Measurements from ENCODE around the gene CERCAM.

The CERCAM gene

DNA sequence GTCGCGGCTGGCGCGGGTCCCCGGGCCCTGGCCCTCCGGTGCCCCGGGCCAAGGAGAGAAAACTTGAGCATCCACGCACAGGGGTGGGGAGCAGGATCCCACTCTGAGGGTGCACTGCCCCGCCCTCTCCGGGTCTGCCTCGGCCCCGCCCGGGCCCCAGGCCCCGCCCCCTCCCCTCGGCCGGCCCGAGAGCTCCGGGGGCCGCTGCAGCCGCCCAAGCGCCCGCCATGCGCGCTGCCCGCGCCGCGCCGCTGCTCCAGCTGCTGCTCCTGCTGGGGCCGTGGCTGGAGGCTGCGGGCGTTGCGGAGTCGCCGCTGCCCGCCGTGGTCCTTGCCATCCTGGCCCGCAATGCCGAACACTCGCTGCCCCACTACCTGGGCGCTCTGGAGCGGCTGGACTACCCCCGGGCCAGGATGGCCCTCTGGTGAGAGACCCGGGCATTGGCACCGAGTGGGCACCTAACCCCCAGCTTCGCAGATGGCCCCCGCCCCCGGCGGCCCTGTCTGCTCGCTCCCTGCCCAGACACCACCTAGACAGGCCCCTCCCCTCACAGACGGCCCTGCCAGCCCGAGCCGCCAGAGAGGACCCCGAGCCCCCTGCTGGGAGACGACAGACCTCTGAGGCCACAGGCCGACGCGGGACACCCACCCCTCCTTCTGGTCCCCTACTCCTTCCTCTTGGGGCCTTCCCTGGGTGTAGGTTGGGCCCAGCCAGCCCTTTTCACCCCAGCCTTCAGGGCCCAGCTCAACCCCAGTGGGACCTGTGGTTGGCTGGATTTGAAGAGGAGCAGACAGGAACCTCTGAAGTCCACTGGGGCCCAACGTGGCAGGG, at the start of gene CERCAM:
Gene CERCAM, plus strand, starts transcription at position 207 of the 831 bp plus-strand sequence. Its CDS starts 21 bp downstream, at position 228.
- H3K4me3 Mint-ChIP-seq: peak within 1 kb of the TSS; percentile 76
- no peaks in the 10 kb centered on the region for H3K9me3 Mint-ChIP-seq
- H3K4me1 Mint-ChIP-seq (ENCODE audit: low read depth): peaks cover 12% of the 10 kb centered on the region
- peaks cover 29% of the 10 kb centered on the region for H3K27me3 Mint-ChIP-seq
- H3K27ac Mint-ChIP-seq: peak within 1 kb of the TSS; percentile 55
- no peaks in the 10 kb centered on the region for H3K36me3 Mint-ChIP-seq (ENCODE audit: low read depth)
- DNase-seq: peak; percentile 77

- H3K36me3 Mint-ChIP-seq (ENCODE audit: low read depth): peaks cover 50% of the 10 kb centered on the region
- DNase-seq: no peak
- peak overlapping the region; percentile 97 for H3K27ac Mint-ChIP-seq
- H3K4me3 Mint-ChIP-seq: peak overlapping the region; percentile 99
- H3K4me1 Mint-ChIP-seq (ENCODE audit: low read depth): peaks cover 35% of the 10 kb centered on the region
- H3K9me3 Mint-ChIP-seq: no peaks in the 10 kb centered on the region
- H3K27me3 Mint-ChIP-seq: no peaks in the 10 kb centered on the region
Observed at GRCh38 chr9:128371630-128372117, 49.0 kb upstream of the CERCAM start.

DNA sequence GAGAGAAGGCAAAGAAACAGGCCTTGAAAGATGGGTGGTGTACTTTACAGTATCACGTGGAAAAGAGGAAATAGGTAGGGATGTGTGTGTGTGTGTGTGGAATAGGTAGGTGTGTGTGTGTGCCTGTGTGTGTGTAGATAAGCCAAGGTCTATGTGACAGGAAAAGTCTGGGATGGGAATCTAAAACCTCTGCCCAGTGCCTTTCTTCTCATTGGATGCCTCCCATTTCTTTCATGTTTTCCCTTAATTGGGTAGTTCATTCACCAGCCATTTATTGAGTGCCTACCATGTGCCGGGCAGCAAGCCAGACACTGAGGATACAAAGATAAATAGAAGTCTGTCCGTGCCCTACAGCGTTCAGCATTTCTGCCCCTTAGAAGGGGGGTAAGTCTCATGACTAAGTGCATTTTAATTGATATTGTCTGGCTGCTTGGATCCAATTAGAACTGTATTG, 48.4 kb upstream of the CERCAM start:
- no peak for DNase-seq
- Mint-ChIP-seq H3K4me3 (peak overlapping the region; percentile 99), H3K4me1 (ENCODE audit: low read depth) (peaks cover 35% of the 10 kb centered on the region), H3K27ac (peak overlapping the region; percentile 97), H3K9me3 (no peaks in the 10 kb centered on the region), H3K36me3 (ENCODE audit: low read depth) (peaks cover 55% of the 10 kb centered on the region), H3K27me3 (no peaks in the 10 kb centered on the region)

- H3K4me1 Mint-ChIP-seq (ENCODE audit: low read depth): peaks cover 35% of the 10 kb centered on the region
- H3K4me3 Mint-ChIP-seq: peak overlapping the region; percentile 99
- peak overlapping the region; percentile 97 for H3K27ac Mint-ChIP-seq
- no peaks in the 10 kb centered on the region for H3K27me3 Mint-ChIP-seq
- H3K9me3 Mint-ChIP-seq: no peaks in the 10 kb centered on the region
- H3K36me3 Mint-ChIP-seq (ENCODE audit: low read depth): peaks cover 59% of the 10 kb centered on the region
- no peak for DNase-seq
Observed at GRCh38 chr9:128372784-128373183, 47.9 kb upstream of the CERCAM start.

DNA sequence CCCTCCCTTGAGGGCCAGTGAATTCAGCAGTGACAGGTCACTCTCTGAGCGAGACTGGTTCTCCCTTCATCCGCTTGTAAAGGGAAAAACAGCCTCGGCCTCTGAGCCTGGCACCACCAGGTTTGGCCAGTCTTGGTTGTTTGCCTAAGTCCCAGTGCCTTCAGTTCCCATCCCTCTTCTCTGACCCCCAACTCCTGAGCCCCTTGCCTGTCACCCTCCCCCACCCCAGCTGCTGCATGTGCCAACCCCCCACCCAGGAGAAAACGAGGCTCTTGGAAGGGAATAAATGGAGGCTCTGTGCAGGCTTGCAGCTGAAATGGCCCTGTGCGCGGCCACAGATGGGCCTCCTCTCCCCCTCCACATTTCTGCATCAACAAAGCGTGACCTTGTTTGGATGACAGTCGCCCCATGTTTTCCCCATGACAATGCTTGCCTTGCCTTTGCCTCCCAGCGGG, 46.4 kb upstream of the CERCAM start:
- H3K27ac Mint-ChIP-seq: no peak overlapping the region
- H3K9me3 Mint-ChIP-seq: no peaks in the 10 kb centered on the region

DNA sequence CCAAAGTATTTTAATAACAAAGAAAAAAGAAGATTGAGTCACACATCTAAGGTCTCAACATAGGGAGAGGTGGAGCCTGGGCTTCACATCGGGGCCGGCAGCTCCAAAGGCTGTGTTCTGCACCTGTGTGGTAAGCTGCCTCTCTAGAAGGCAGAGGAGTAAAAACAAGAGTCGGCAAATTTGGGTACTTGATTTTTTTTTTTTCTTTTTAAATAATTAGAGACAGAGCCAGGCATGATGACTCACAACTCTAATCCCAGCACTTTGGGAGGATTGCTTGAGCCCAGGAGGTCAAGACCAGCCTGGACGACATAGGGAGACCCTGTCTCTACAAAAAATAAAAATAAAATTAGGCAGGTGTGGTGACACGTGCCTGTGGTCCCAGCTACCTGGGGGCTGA, 44.8 kb upstream of the CERCAM start:
- no peaks in the 10 kb centered on the region for H3K9me3 Mint-ChIP-seq
- no peak overlapping the region for H3K4me3 Mint-ChIP-seq
- H3K27ac Mint-ChIP-seq: no peak overlapping the region
- no peaks in the 10 kb centered on the region for H3K27me3 Mint-ChIP-seq
- no peak for DNase-seq
- peaks cover 28% of the 10 kb centered on the region for H3K4me1 Mint-ChIP-seq (ENCODE audit: low read depth)
- H3K36me3 Mint-ChIP-seq (ENCODE audit: low read depth): peaks cover 79% of the 10 kb centered on the region

More for the DNA sequence above, 46.4 kb upstream of the CERCAM start:
- Mint-ChIP-seq H3K4me3 (no peak overlapping the region), H3K36me3 (ENCODE audit: low read depth) (peaks cover 72% of the 10 kb centered on the region), H3K27me3 (no peaks in the 10 kb centered on the region), H3K4me1 (ENCODE audit: low read depth) (peaks cover 35% of the 10 kb centered on the region)
- no peak for DNase-seq

DNA sequence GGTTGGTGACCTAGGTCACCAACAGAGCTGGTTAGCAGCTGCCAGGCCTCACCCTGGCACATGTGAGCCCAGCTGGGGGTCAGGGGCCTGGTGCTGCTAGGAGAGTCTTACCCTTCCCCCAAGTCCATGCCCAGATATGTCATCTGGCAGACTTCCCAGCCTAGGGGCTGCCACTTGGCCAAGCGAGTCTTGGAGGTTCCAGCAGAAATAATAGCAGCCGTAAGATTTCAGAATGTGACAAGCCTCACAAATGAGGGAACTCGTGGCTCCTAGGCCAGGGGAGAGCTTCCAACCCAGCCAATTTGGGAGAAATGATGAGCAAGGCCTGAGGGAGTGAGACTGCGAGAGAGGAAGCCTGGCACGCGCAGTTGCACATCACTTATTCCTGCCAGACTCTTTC, 38.4 kb upstream of the CERCAM start:
- Mint-ChIP-seq H3K27ac (no peak overlapping the region), H3K27me3 (no peaks in the 10 kb centered on the region), H3K36me3 (ENCODE audit: low read depth) (peaks cover 82% of the 10 kb centered on the region), H3K4me3 (no peak overlapping the region), H3K4me1 (ENCODE audit: low read depth) (no peaks in the 10 kb centered on the region), H3K9me3 (no peaks in the 10 kb centered on the region)
- DNase-seq: no peak

DNA sequence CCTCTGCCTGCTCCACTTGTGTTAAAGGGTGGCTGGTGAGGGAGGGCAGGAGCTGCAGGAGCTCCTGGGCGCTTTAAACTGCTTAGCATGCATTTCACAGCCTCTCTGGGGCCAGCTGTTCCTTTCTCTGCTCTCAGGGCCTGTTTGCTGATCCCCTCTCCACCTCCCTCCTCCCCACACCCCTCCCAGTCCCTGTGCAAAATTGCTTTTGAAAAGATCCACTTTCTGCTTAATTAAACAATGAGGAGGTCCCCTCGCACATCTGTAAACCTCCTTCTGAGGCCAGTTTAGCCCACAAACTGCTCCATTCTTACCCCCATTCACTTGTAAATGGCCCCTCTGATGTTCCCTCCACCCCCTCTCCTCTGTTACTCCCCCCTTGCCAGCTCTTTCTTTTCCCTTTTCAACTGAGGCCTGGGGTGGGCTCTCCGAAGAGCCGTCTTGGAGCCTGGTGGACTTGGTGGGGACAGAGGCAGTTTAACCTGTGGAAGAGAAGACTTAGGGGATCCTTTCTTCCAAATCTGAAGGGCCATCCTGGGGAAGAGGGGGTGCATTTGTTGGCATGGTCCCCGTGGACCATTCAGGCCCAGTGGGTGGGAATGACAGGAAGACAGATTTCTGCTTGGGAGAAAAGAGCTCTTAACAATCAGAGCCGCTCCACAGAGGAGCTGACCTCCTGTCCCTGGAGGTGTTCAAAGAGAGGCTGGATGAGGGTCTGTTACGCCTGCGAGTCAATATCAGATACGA, 37.5 kb upstream of the CERCAM start:
- Mint-ChIP-seq H3K9me3 (no peaks in the 10 kb centered on the region), H3K27me3 (no peaks in the 10 kb centered on the region), H3K4me1 (ENCODE audit: low read depth) (no peaks in the 10 kb centered on the region), H3K4me3 (no peak overlapping the region), H3K27ac (no peak overlapping the region), H3K36me3 (ENCODE audit: low read depth) (peaks cover 84% of the 10 kb centered on the region)
- no peak for DNase-seq

- no peak for DNase-seq
- Mint-ChIP-seq H3K4me3 (no peak overlapping the region), H3K27me3 (no peaks in the 10 kb centered on the region), H3K36me3 (ENCODE audit: low read depth) (peaks cover 85% of the 10 kb centered on the region), H3K4me1 (ENCODE audit: low read depth) (no peaks in the 10 kb centered on the region), H3K9me3 (no peaks in the 10 kb centered on the region), H3K27ac (no peak overlapping the region)
Observed at GRCh38 chr9:128383791-128384190, 36.9 kb upstream of the CERCAM start.

DNA sequence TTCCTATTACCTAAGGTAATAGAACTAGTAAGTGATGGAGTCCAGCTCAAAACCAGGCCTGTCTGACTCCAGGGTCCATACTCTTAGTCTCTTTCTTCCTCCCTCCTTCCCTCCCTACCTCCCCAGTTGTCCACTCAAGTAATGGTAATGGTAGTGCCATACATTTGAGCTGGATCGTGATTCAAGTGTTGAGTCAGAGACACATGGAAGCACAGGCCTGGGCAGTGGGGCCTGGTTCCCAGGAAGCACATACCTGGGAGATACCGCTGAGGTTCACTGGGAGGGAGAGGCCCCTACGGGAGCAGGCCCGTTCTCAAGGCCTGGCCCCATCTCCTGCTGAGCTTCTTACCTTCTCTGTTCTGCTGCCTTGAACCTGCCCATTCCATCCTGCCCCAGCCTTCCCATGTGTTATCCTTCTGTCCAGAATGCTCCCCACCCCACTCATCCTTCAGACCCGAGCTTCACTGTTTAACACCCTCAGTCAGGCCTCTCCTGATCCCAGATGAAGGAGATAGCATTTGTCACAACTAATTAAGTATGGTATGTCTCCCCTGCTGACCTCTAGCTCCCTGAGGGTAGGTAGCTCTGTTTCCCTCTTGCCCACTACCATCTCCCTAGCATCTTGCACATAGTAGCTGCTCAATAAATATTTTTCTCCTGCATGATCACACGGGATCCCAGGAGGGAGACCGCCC, 35.7 kb upstream of the CERCAM start:
- H3K27ac Mint-ChIP-seq: no peak overlapping the region
- H3K4me3 Mint-ChIP-seq: no peak overlapping the region
- H3K9me3 Mint-ChIP-seq: no peaks in the 10 kb centered on the region
- no peak for DNase-seq
- H3K36me3 Mint-ChIP-seq (ENCODE audit: low read depth): peaks cover 87% of the 10 kb centered on the region
- no peaks in the 10 kb centered on the region for H3K4me1 Mint-ChIP-seq (ENCODE audit: low read depth)
- H3K27me3 Mint-ChIP-seq: no peaks in the 10 kb centered on the region

GRCh38 chr9:128385496-128386460, 34.9 kb upstream of the CERCAM start:
- Mint-ChIP-seq H3K9me3 (no peaks in the 10 kb centered on the region), H3K27me3 (no peaks in the 10 kb centered on the region), H3K27ac (no peak overlapping the region), H3K36me3 (ENCODE audit: low read depth) (peaks cover 87% of the 10 kb centered on the region), H3K4me3 (no peak overlapping the region), H3K4me1 (ENCODE audit: low read depth) (no peaks in the 10 kb centered on the region)
- DNase-seq: no peak

- peaks cover 82% of the 10 kb centered on the region for H3K36me3 Mint-ChIP-seq (ENCODE audit: low read depth)
- H3K4me3 Mint-ChIP-seq: no peak overlapping the region
- H3K4me1 Mint-ChIP-seq (ENCODE audit: low read depth): no peaks in the 10 kb centered on the region
Observed at GRCh38 chr9:128388150-128388549, 32.5 kb upstream of the CERCAM start.

DNA sequence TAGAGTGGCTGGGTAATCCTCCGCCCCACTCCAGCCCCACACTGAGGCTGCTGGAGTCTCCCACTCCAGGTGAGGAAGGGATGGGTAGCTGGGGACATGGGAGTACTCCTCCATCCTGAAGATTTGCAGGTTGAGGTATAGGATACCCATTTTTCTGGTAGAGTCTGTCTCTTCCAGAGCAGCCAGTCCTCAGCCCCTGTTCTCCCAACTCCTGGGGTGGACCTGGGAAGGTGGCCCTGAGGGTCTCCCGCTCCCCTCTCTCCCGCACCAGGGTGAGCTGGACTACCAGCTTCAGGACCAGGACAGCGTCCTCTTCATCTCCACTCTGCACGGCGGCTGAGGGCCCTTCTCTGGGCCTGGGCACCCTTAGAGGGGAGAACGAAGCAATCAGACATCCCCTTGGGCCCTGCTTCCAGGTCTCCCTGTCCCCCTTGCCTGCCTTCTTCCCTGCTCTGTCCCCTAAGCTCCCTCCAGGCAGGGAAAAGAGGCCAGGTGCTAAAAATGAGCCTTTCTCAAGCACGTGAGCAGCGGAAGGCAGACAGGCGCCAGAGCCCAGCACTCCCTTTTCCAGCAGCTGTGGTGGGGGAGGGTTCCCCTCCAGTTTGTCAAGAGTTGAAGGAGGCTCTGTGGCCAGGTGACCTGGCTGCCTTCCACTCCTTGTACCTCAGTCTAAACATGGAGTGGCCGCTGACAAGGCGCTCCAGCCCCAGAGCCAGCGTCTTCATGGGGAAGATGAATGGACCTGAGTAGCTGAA, 31.1 kb upstream of the CERCAM start:
- Mint-ChIP-seq H3K27ac (no peak overlapping the region), H3K4me1 (ENCODE audit: low read depth) (no peaks in the 10 kb centered on the region), H3K36me3 (ENCODE audit: low read depth) (peaks cover 76% of the 10 kb centered on the region), H3K4me3 (no peak overlapping the region), H3K9me3 (no peaks in the 10 kb centered on the region), H3K27me3 (no peaks in the 10 kb centered on the region)
- DNase-seq: no peak

More at GRCh38 chr9:128388150-128388549, 32.5 kb upstream of the CERCAM start:
- no peak overlapping the region for H3K27ac Mint-ChIP-seq
- no peak for DNase-seq
- no peaks in the 10 kb centered on the region for H3K9me3 Mint-ChIP-seq
- no peaks in the 10 kb centered on the region for H3K27me3 Mint-ChIP-seq

Data from activated T-cell treated with anti-CD3 and anti-CD28 coated beads, Interleukin-2, amount 50 U/mL, for 24 hours (primary cell).